ENCODE results near the gene UGGT2. TPM values are rescaled to one million over a fixed set of nuclear protein-coding genes. Genes with fewer than 3 reads are reported as not detected.

UGGT2 gene
- polyA plus RNA-seq, 1 experiment, result 30.5 TPM

- no peak for DNase-seq (ENCODE audit: low read depth, low spot score)
- Histone ChIP-seq H3K27ac (ENCODE audit: low read depth, low read length) (no peak overlapping the region), H3K27me3 (ENCODE audit: control insufficient read depth, insufficient read depth, low read length) (peaks cover 39% of the 10 kb centered on the region), H3K4me3 (ENCODE audit: low read depth, low read length) (peak overlapping the region; percentile 55; the same call in 1 of the 2 replicates), H3K9me3 (ENCODE audit: control insufficient read depth, insufficient read depth, low read length) (no peaks in the 10 kb centered on the region; the same call in 1 of the 2 replicates)
- no peak for TF ChIP-seq CTCF (IDR thresholded peaks at IDR 0.05; ENCODE audit: low read depth, low read length)
- POLR2A ChIA-PET, result interaction anchor here (0.6 kb wide), 1 partner anchor 38 kb away, joined by 4 read pairs; no protein-coding TSS in a partner anchor
- CTCF ChIA-PET, result no interaction called here
Measured at GRCh38 chr13:96090240-96091101, 37.3 kb upstream of the UGGT2 start.

GRCh38 chr13:96089749-96090239 lies 36.6 kb upstream of the UGGT2 start, which contains the start of gene HS6ST3:
TSS of gene HS6ST3 (plus strand) at chr13:96090107.
- no peak for TF ChIP-seq CTCF (IDR thresholded peaks at IDR 0.05; ENCODE audit: low read depth, low read length)
- no peak within 1 kb of the TSS for H3K27ac ChIP-seq (ENCODE audit: low read depth, low read length)
- no peaks in the 10 kb centered on the region; the same call in 1 of the 2 replicates for H3K9me3 ChIP-seq (ENCODE audit: control insufficient read depth, insufficient read depth, low read length)
- H3K27me3 ChIP-seq (ENCODE audit: control insufficient read depth, insufficient read depth, low read length), result peaks cover 39% of the 10 kb centered on the region
- H3K4me3 ChIP-seq (ENCODE audit: low read depth, low read length), result peak within 1 kb of the TSS; percentile 55
- ChIA-PET CTCF (no interaction called here), POLR2A (no interaction called here)
- no peak for DNase-seq (ENCODE audit: low read depth, low spot score)

- DNase-seq (ENCODE audit: low read depth, low spot score), result no peak
- peaks cover 39% of the 10 kb centered on the region for H3K27me3 ChIP-seq (ENCODE audit: control insufficient read depth, insufficient read depth, low read length)
- ChIA-PET POLR2A (no interaction called here), CTCF (interaction anchor here (0.6 to 0.7 kb wide), 2 partner anchors 31 to 109 kb away, joined by 3 to 4 read pairs; no protein-coding TSS in a partner anchor)
- no peaks in the 10 kb centered on the region; the same call in 1 of the 2 replicates for H3K9me3 ChIP-seq (ENCODE audit: control insufficient read depth, insufficient read depth, low read length)
- no peak overlapping the region for H3K27ac ChIP-seq (ENCODE audit: low read depth, low read length)
- TF ChIP-seq CTCF (IDR thresholded peaks at IDR 0.05; ENCODE audit: low read depth, low read length), result no peak
- H3K4me3 ChIP-seq (ENCODE audit: low read depth, low read length), result no peak overlapping the region
Measured at GRCh38 chr13:96089139-96089538, 35.9 kb upstream of the UGGT2 start.

GRCh38 chr13:96086736-96087135 lies 33.5 kb upstream of the UGGT2 start:
- H3K27ac ChIP-seq (ENCODE audit: low read depth, low read length), result no peak overlapping the region
- peaks cover 30% of the 10 kb centered on the region for H3K27me3 ChIP-seq (ENCODE audit: control insufficient read depth, insufficient read depth, low read length)
- no peaks in the 10 kb centered on the region; the same call in 1 of the 2 replicates for H3K9me3 ChIP-seq (ENCODE audit: control insufficient read depth, insufficient read depth, low read length)
- TF ChIP-seq CTCF (IDR thresholded peaks at IDR 0.05; ENCODE audit: low read depth, low read length), result no peak
- DNase-seq (ENCODE audit: low read depth, low spot score), result no peak
- H3K4me3 ChIP-seq (ENCODE audit: low read depth, low read length), result no peak overlapping the region
- ChIA-PET POLR2A (no interaction called here), CTCF (interaction anchor here (1.1 to 1.7 kb wide), 2 partner anchors 10 to 67 kb away, joined by 3 to 4 read pairs; no protein-coding TSS in a partner anchor)

GRCh38 chr13:96082640-96083039 lies 29.4 kb upstream of the UGGT2 start:
- ChIA-PET POLR2A (no interaction called here), CTCF (interaction anchor here (0.6 kb wide), 1 partner anchor 63 kb away, joined by 3 read pairs; no protein-coding TSS in a partner anchor)
- Histone ChIP-seq H3K9me3 (ENCODE audit: control insufficient read depth, insufficient read depth, low read length) (no peaks in the 10 kb centered on the region), H3K27ac (ENCODE audit: low read depth, low read length) (no peak overlapping the region), H3K4me3 (ENCODE audit: low read depth, low read length) (no peak overlapping the region), H3K27me3 (ENCODE audit: control insufficient read depth, insufficient read depth, low read length) (peaks cover 2% of the 10 kb centered on the region)
- no peak for DNase-seq (ENCODE audit: low read depth, low spot score)
- no peak for TF ChIP-seq CTCF (IDR thresholded peaks at IDR 0.05; ENCODE audit: low read depth, low read length)

Measured in AG04450 (cell line).